ENCODE results near the gene CPNE7.

Gene CPNE7

DNA sequence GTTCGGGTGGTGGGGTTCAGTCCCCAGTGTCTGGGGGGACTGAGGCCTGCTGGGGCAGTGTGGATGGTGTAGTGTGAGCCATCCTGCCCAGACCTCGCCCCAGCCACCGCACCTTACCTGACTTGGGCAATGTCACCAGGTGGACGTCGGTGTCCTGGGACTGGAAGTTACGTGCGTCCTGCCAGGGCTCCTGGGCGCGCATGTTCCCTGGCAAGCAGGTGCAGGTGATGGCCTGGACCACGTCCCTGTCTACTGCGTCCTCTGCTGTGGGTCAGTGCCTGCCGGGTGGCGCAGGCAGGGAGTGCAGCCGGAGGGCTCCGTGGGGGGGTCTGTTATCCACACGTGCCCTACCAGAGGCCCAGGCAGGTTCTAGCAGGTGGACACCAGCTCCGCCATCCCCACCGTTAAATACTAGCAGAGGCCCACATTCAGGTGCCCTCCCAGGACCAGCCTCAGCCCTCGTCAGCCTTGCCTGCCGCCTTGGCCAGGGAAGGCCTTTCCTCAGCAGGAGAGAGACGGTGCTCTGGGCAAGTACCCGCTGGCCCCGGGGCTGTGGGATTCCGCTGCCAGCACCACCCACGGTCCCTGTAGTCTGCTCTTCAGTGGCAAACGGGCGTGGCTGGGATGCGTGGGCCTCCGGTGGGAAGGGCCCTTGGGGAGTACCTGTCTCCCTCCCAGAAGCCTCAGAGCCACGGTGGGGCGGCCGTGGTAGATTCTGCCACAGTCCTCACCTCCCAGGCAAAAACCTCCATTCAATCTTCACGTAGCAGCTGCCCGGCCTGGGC lies 29.8 kb downstream of the CPNE7 start:
- Histone ChIP-seq H3K36me3 (ENCODE audit: low read length) (no peaks in the 10 kb centered on the region), H3K27me3 (ENCODE audit: low read length) (no peaks in the 10 kb centered on the region), H3K9ac (ENCODE audit: low read length) (no peak overlapping the region), H3F3A (ENCODE audit: insufficient read depth) (no peaks in the 10 kb centered on the region), H3K27ac (ENCODE audit: low read depth, low read length) (no peak overlapping the region), H3K4me2 (ENCODE audit: low read depth, low read length, poor library complexity, severe bottlenecking) (no peak overlapping the region), H3K4me3 (ENCODE audit: insufficient read depth, low read length, poor library complexity, severe bottlenecking) (no peak overlapping the region), H4K20me1 (ENCODE audit: low read depth, low read length) (no peaks in the 10 kb centered on the region), H3K9me3 (ENCODE audit: insufficient read depth, low read length) (no peaks in the 10 kb centered on the region), H3K79me2 (ENCODE audit: insufficient read depth, low read length) (no peaks in the 10 kb centered on the region), H3K9me2 (replicated peaks; ENCODE audit: insufficient read depth, low read length) (no peaks in the 10 kb centered on the region), H2AFZ (ENCODE audit: low read depth, low read length, severe bottlenecking) (no peak overlapping the region)
- TF ChIP-seq EZH2phosphoT487 (conservative IDR thresholded peaks at IDR 0.05; ENCODE audit: low read length) = no peak
- TF ChIP-seq CTCF (IDR thresholded peaks at IDR 0.05; ENCODE audit: insufficient read depth, low read length, poor library complexity, severe bottlenecking) = no peak

GRCh38 chr16:89606006-89606405 lies 30.4 kb downstream of the CPNE7 start:
- no peaks in the 10 kb centered on the region for H4K20me1 ChIP-seq (ENCODE audit: low read depth, low read length)
- no peaks in the 10 kb centered on the region for H3K79me2 ChIP-seq (ENCODE audit: insufficient read depth, low read length)
- no peak overlapping the region for H3K27ac ChIP-seq (ENCODE audit: low read depth, low read length)
- H2AFZ ChIP-seq (ENCODE audit: low read depth, low read length, severe bottlenecking) = no peak overlapping the region
- no peaks in the 10 kb centered on the region for H3K9me2 ChIP-seq (replicated peaks; ENCODE audit: insufficient read depth, low read length)
- H3K4me3 ChIP-seq (ENCODE audit: insufficient read depth, low read length, poor library complexity, severe bottlenecking) = no peak overlapping the region
- no peak overlapping the region for H3K9ac ChIP-seq (ENCODE audit: low read length)
- H3F3A ChIP-seq (ENCODE audit: insufficient read depth) = no peaks in the 10 kb centered on the region
- H3K36me3 ChIP-seq (ENCODE audit: low read length) = no peaks in the 10 kb centered on the region
- no peaks in the 10 kb centered on the region for H3K27me3 ChIP-seq (ENCODE audit: low read length)
- H3K4me2 ChIP-seq (ENCODE audit: low read depth, low read length, poor library complexity, severe bottlenecking) = no peak overlapping the region
- no peaks in the 10 kb centered on the region for H3K9me3 ChIP-seq (ENCODE audit: insufficient read depth, low read length)
- TF ChIP-seq EZH2phosphoT487 (conservative IDR thresholded peaks at IDR 0.05; ENCODE audit: low read length) (no peak), CTCF (IDR thresholded peaks at IDR 0.05; ENCODE audit: insufficient read depth, low read length, poor library complexity, severe bottlenecking) (no peak)

- H4K20me1 ChIP-seq (ENCODE audit: low read depth, low read length) = no peaks in the 10 kb centered on the region
- H2AFZ ChIP-seq (ENCODE audit: low read depth, low read length, severe bottlenecking) = no peak overlapping the region
- no peak overlapping the region for H3K4me2 ChIP-seq (ENCODE audit: low read depth, low read length, poor library complexity, severe bottlenecking)
- H3K27ac ChIP-seq (ENCODE audit: low read depth, low read length) = no peak overlapping the region
- no peaks in the 10 kb centered on the region for H3K9me2 ChIP-seq (replicated peaks; ENCODE audit: insufficient read depth, low read length)
- H3K4me3 ChIP-seq (ENCODE audit: insufficient read depth, low read length, poor library complexity, severe bottlenecking) = no peak overlapping the region
- H3K27me3 ChIP-seq (ENCODE audit: low read length) = no peaks in the 10 kb centered on the region
- no peaks in the 10 kb centered on the region for H3K9me3 ChIP-seq (ENCODE audit: insufficient read depth, low read length)
- H3K79me2 ChIP-seq (ENCODE audit: insufficient read depth, low read length) = no peaks in the 10 kb centered on the region
- no peaks in the 10 kb centered on the region for H3F3A ChIP-seq (ENCODE audit: insufficient read depth)
- no peak overlapping the region for H3K9ac ChIP-seq (ENCODE audit: low read length)
- TF ChIP-seq CTCF (IDR thresholded peaks at IDR 0.05; ENCODE audit: insufficient read depth, low read length, poor library complexity, severe bottlenecking) (no peak), EZH2phosphoT487 (conservative IDR thresholded peaks at IDR 0.05; ENCODE audit: low read length) (no peak)
- H3K36me3 ChIP-seq (ENCODE audit: low read length) = no peaks in the 10 kb centered on the region
Observed at GRCh38 chr16:89607453-89607852, 31.9 kb downstream of the CPNE7 start.

All from SU-DHL-6 (cell line).